GM21717 (cell line): ENCODE results near the gene LAT.

Source experiments
- ATAC-seq: cut with Tn5 transposase; IDR thresholded peaks from one replicate; pipeline ENCODE4 v1.9.1; 2021; ENCODE audit warnings: mild to moderate bottlenecking, moderate library complexity; ENCODE audit not compliant: unreplicated experiment

The LAT gene

DNA sequence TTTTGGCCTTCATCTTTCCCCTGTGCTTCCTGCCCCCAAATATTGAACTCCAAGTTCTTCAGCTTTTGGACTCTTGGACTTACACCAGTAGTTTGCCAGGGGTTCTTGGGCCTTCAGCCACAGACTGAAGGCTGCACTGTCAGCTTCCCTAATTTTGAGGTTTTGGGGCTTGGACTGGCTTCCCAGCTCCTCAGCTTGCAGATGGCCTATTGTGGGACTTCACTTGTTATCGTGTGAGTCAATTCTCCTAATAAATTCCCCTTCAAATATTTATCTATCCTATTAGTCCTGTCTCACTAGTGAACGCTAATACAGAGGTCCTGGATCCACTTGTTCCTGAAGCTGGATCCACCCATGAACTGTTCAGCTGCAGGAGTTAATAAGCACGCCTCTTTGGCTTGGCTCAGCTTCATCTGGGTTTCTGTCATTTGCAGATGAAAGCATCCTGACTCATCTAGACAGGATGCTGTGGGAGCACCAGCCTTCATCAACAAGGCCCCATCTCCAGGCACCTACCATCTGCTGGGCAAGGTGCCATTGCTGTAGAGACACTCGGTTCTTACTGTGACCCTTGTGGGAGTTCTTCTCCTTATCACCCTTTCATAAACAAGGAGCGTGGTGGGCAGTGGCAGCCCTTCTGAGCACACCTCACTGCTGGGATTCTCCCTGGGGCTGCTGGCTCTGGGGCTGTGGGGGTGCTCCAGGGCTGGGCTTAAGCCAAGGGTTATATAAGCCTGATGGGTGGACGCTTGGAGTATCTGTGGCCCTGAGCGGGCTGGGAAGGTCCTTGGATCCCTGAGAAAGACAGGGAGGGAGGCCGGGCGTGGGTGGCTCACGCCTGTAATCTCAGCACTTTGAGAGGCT lies 23.1 kb downstream of the LAT start:
- ATAC-seq: no peak

DNA sequence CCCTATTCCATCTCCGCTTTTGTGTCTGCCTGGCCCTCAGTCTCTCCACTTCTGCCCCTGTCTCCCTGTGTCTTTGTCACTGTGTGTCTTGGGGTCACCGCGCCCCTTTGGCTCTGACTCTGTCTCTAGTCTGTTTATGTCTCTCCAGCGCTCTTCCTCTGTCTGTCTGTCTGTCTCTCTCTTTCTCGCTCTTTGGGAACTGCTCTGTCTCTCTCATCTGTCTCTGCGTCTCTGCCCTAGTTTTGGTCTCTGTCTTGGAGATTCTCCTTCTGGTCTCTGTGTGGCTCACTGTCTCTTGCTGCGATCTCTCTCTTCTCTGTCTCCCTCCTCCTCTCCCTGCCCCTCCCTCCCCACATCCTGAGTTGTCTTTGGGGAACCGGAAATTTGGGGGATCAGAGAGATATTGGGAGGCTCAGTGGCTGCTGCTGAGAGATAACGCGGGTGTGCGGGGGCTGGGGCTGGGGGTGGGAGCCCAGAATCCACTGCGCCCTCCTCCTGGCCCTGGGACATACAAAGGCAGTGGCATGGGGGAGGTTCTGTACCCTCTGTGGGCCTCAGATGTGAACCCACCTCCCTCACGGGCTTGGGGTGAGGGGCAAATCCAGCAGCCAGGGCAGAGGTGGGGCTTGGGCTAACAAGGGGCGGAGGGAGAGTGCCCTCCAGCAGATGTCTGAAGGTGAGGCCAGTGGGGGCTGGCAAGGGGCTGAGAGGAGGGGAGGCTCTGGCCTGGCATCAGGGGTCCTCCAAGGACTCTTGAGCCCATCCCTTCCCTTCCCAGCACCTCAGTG lies 24.4 kb downstream of the LAT start:
- no peak for ATAC-seq

DNA sequence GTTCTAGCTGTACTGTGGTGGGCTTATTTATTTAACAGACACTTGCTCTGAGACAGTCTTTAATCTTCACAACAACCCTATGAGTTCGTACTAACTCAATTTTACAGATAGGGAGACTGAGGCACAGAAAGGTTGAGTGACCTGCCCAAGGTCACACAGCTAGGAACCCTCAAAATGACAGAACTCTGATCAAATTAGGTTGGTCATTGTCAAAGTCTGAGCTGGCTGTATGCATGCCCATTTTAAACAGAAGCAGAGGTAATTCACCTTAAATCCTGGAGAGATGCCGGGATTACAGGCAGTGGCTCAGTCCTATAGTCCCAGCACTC lies 24.9 kb downstream of the LAT start:
- no peak for ATAC-seq

DNA sequence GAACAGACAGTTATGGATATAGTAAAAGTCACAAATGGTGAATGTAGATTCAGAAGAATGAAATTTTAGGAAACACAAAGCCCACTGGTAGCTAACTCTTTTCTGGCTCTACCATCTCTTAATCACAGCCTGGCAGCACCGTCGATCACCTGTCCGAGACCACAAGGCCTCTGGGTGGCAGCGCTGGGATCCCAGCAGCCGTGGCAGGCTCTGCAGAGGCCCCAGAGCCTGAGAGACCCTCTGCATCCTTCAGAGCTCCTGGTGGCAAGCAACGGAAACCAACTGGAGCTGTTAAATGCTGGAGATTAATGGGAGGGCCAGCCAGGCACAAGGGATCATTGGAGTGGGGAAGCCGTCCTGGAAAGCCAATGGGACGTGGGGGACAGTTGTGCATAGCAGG lies 26.3 kb downstream of the LAT start:
- no peak for ATAC-seq

DNA sequence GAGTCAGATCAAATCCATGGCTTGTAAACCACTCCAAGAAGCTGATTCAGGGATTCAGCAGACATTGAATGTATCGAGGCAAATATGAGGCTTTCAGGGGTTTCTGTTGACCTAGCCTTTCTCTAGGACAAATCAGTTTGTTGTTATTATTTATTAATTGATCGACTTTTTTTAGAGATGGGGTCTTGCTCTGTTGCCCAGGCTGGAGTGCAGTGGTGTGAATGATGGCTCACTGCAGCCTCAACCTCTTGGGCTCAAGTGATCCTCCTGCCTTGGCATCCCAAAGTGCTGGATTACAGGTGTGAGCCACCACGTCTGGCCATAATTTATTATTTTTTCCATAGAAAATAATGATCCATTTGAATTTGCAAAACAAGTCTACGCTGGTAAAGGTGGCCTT lies 27.0 kb downstream of the LAT start:
- no peak for ATAC-seq

DNA sequence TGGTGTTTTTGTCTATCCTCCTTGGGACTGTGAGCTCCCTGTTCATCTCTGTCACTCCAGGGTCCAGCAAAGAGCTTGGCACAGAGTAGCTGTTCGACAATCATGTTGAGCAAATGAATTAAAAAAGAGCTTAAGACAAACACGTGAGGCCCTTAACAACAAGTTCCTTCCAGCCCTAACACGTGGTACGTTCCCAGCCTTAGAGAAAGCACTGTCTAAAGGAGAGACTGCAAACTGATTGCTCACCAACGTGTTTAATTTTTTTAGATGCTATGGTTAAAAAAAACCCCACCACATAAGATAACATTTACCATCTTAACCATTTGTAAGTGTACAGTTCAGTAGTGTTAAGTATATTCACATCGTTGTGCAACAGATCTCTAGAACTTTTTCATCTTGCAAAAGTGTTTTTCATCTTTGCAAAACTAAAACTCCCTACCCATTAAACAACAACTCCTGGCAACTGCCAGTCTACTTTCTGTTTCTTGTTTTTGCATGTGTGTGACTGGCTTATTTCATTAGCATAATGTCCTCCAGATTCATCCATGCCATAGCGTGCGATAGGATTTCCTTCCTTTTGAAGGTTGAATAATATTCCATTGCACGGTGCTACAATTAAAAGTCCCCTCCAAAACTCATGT lies 28.2 kb downstream of the LAT start:
- ATAC-seq: no peak

GRCh38 chr16:29014561-29015069 lies 29.8 kb downstream of the LAT start:
- no peak for ATAC-seq

- no peak for ATAC-seq
These were observed 37.3 kb downstream of the LAT start for GRCh38 chr16:29022196-29022595.

DNA sequence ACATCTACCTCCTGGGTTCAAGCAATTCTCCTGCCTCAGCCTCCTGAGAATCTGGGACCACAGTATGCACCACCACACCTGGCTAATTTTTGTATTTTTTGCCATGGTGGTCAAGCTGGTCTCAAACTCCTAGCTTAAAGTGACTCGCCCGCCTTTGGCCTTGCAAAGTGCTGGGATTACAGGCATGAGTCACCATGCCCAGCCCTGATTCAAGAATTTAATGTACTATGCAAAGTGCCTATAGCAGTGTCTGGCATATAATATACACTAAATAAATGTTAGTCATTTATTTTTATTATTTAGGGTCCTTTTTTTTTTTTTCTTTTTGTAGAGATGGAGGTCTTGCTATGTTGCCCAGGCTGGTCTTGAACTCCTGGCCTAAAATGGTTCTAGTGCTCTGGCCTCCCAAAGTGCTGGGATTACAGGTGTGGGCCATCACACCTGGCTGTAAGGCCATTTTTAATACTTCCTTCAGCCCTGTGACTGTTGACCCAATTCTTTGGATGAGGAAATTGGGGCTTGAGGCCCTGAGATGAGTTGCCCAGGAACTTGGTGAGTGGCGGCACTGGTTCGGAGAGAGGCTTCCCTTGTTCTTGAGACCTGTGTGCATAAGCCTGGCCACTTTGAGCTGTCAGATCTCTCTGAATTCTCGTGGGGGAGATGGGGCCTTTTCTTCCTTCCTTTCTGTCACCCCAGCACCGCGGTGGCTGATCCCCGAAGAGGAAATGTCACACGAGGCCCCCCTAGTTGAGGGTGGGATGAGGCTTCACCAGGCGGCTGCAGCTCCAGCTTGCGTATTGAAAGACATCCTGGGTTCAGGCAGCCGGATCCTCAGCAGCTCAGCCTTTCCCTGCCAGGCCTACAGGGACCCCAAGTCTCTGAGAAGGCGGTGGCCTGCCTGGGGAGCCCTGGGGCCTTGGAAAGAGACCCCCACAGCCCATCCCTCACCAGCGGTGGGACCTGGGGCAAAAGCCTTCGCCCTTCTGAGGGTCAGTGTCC lies 38.7 kb downstream of the LAT start:
- no peak for ATAC-seq

DNA sequence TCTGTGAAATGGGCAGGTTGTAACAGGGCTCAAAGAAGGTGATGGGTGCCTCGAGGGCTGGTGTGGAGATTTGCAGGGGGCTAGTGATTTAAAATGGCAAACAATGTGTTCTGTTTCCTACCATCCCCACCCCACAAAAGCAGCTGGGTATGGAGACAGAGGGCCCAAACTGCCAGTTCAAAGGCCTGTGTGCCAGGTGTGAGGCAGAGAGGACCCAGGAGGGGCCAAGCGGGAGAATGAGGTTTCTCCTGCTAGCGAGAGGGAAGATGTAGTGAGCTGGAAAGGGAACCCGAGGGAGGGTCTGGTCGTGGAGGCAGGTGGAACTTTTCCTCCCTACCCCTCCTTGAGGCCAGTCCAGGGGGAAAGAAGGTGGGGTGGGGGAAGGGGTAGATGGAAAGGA lies 39.4 kb downstream of the LAT start:
- no peak for ATAC-seq

DNA sequence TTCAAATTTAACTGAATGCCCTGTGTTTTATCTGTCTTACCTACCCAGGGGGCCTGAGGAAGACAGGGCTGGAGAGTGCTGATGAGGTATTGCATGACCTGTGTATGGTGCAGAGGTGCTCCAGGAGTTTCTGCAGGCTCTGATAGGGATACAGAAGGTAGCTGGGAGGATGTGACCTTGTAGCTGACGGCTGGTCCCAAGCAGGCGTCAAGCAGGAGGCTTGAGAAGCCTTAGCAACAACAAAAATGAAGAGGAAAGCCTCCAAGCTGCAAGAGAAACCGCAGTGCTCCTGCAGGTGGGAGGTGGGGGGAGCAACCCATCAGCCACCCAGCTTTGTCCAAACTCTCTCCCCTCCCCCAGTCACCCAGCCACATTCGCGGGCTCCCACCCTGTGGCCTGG lies 40.4 kb downstream of the LAT start:
- no peak for ATAC-seq

DNA sequence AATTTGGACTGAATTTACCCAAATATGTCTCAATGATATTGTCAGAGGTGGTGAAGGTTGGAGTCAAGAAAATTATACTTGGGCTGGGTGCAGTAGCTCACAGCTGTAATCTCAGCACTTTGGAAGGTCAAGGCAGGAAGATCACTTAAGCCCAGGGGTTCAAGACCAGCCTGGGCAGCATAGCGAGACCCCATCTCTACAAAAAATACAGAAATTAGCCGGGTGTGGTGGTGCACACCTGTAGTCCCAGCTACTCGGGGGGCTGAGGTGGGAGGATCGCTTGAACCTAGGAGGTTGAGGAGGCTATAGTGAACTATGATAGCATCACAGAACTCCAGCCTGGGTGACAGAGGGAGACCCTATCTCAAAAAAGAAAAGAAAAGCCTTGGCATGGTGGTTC lies 40.9 kb downstream of the LAT start:
- ATAC-seq: no peak

GRCh38 chr16:29028457-29029167 lies 43.8 kb downstream of the LAT start:
- no peak for ATAC-seq

DNA sequence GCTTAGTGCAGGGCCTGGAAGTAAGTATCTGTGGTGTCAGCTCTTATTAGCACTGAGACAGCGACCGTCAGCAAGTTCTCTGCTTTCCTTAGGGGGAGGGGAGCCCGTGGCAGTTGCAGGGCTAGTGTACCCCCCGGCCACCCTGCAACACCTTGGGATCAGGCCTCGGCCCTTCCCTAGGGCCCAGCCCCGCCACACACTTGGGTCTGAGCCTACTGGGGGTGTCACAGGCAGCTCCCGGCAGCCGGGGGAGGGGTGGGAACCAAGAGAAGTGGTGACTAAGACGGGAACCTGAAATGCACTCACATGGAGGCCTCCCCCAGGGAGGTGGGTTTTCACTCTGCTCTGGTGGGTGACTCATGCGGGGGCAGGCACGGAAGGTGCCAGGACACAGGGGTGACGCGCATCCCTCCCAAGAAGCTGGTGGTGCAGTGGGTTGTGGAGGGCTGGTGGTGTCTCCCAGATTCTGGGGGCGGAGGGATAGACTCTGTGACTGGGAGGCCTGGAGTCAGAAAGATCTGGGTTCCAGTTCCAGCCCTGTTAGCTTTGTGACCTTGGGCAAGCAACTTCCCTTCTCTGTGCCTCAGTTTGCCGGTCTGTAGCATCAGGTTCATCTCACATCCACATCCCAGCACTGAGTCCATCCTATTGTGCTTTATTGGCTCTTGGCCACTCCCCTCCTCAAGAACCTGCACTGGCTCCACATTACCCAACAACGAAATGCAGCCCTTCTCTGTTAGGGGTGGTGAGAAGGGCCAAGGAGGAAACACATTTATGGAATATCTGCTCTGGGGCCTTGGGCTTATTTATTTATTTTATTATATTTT lies 44.5 kb downstream of the LAT start:
- no peak for ATAC-seq

- no peak for ATAC-seq
These were observed 45.4 kb downstream of the LAT start for GRCh38 chr16:29030086-29030840.
